Measurements from ENCODE around the gene RIN2. TPM values are rescaled to one million over a fixed set of nuclear protein-coding genes. Genes with fewer than 3 reads are reported as not detected.

Gene RIN2
- total RNA-seq, 1 experiment from 2014 or later, result 1.0 TPM

DNA sequence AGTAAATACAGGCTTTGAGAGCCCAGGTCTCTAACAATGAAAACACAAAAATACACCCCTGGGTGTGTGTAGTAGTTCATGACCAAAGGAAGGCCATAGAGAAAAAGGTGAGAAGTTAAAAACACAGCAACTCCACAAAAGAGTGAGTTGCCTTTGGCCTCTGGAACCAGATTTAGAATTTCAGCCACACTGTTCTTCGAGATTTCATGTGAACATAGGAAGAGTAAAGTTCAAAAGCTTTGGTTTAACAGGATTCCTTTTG lies 43.5 kb upstream of the RIN2 start:
- Histone ChIP-seq H3K23ac (ENCODE audit: insufficient read length, low read depth, low read length) (no peak overlapping the region), H3K27me3 (ENCODE audit: insufficient read depth, low read length) (no peaks in the 10 kb centered on the region), H3K4me2 (ENCODE audit: insufficient read depth, insufficient read length, low read length) (no peak overlapping the region), H3K9ac (ENCODE audit: extremely low read depth, insufficient read length, low read length) (no peak overlapping the region), H2BK12ac (ENCODE audit: insufficient read length, low read depth, low read length) (no peak overlapping the region), H2AFZ (ENCODE audit: low read length) (no peak overlapping the region), H3K4me1 (ENCODE audit: insufficient read depth, low read length) (no peaks in the 10 kb centered on the region), H4K8ac (replicated peaks; ENCODE audit: insufficient read length, low read depth, low read length) (no peak overlapping the region), H2BK120ac (ENCODE audit: low read depth, low read length, poor library complexity, severe bottlenecking) (no peak overlapping the region), H2BK20ac (ENCODE audit: low read depth, low read length, poor library complexity, severe bottlenecking) (no peak overlapping the region), H2BK15ac (ENCODE audit: low read depth, low read length) (no peak overlapping the region), H4K91ac (ENCODE audit: insufficient read length, low read depth, low read length) (no peak overlapping the region), H2BK5ac (ENCODE audit: insufficient read length, low read length) (no peak overlapping the region), H3K4ac (ENCODE audit: low read depth, low read length) (no peak overlapping the region), H4K20me1 (ENCODE audit: control insufficient read depth, insufficient read depth, insufficient read length) (no peaks in the 10 kb centered on the region), H3K9me3 (ENCODE audit: control insufficient read depth, low read depth, low read length) (peaks cover 12% of the 10 kb centered on the region), H3K23me2 (ENCODE audit: insufficient read length, low read depth, low read length, poor library complexity, severe bottlenecking) (no peaks in the 10 kb centered on the region), H3T11ph (ENCODE audit: low read length) (no peak overlapping the region), H2AK5ac (ENCODE audit: insufficient read length, low read length) (no peak overlapping the region), H4K5ac (ENCODE audit: insufficient read length, low read depth, low read length) (no peak overlapping the region), H3K79me1 (ENCODE audit: insufficient read depth, low read depth, low read length, poor library complexity, severe bottlenecking) (no peaks in the 10 kb centered on the region), H3K56ac (ENCODE audit: insufficient read length, low read depth, low read length) (no peak overlapping the region), H3K27ac (ENCODE audit: insufficient read length, low read depth, low read length) (no peak overlapping the region), H3K79me2 (ENCODE audit: insufficient read depth, low read length) (no peaks in the 10 kb centered on the region; the same call in 1 of the 2 replicates), H3K18ac (ENCODE audit: insufficient read length, low read depth, low read length) (no peak overlapping the region), H3K14ac (ENCODE audit: insufficient read depth, low read length) (no peak overlapping the region)
- no peak for TF ChIP-seq CTCF (conservative IDR thresholded peaks at IDR 0.05)
- Mint-ChIP-seq H3K27me3 (ENCODE audit: low read depth) (peaks cover 7% of the 10 kb centered on the region), H3K27ac (no peak overlapping the region), H3K36me3 (ENCODE audit: insufficient read depth in 1 of 3, low read depth in 3 of 3) (peaks cover 2 to 6% (median 6%) of the 10 kb centered on the region in 3 experiments; a peak in 2 of 7 replicates), H3K4me1 (peaks cover 0 to 11% of the 10 kb centered on the region in 2 experiments; a peak in 2 of 4 replicates), H3K9me3 (peaks cover 15 to 21% of the 10 kb centered on the region in 2 experiments), H3K4me3 (no peak overlapping the region)
- DNase-seq, result no peak
- no CpG with 5 or more reads among the region's 1 CpG for WGBS (ENCODE audit: extremely low coverage, insufficient read length, low lambda C conversion rate)

All from H9 (cell line).